H9 (cell line): ENCODE results near the gene STX8. TPM values are rescaled to one million over a fixed set of nuclear protein-coding genes. Genes with fewer than 3 reads are reported as not detected.

Experiments
- DNase-seq: peaks from one replicate; pipeline ENCODE4 v3.0.0-alpha.2; 2017
- H2AFZ ChIP-seq: one replicate; pipeline ENCODE4 v1.6.1; 2013; ENCODE audit warnings: mild to moderate bottlenecking, low read length, control low read depth, moderate library complexity
- H2AK5ac ChIP-seq: 2 replicates; pipeline ENCODE4 v1.6.1; 2013; ENCODE audit warnings: low read length, control low read depth, mixed read lengths; ENCODE audit not compliant: insufficient read length
- H2BK120ac ChIP-seq: one replicate; pipeline ENCODE4 v1.6.1; 2013; ENCODE audit warnings: low read depth, mild to moderate bottlenecking, low read length, control low read depth, inconsistent platforms; ENCODE audit not compliant: poor library complexity, severe bottlenecking
- H2BK12ac ChIP-seq: 2 replicates; pipeline ENCODE4 v1.6.1; 2013; ENCODE audit warnings: low read length, control low read depth, mixed read lengths, low read depth; ENCODE audit not compliant: insufficient read length
- H2BK15ac ChIP-seq: 2 replicates; pipeline ENCODE4 v1.6.1; 2013; ENCODE audit warnings: low read depth, low read length, control low read depth
- H2BK20ac ChIP-seq: one replicate; pipeline ENCODE4 v1.6.1; 2013; ENCODE audit warnings: low read depth, mild to moderate bottlenecking, low read length, control low read depth, inconsistent platforms; ENCODE audit not compliant: poor library complexity, severe bottlenecking
- H2BK5ac ChIP-seq: 2 replicates; pipeline ENCODE4 v1.6.1; 2013; ENCODE audit warnings: low read length, control low read depth, mixed read lengths; ENCODE audit not compliant: insufficient read length
- H3K14ac ChIP-seq: 2 replicates; pipeline ENCODE4 v1.6.1; 2013; ENCODE audit warnings: low read length, control low read depth; ENCODE audit not compliant: insufficient read depth
- H3K18ac ChIP-seq: 2 replicates; pipeline ENCODE4 v1.6.1; 2013; ENCODE audit warnings: low read depth, mild to moderate bottlenecking, mixed read lengths, low read length, control low read depth; ENCODE audit not compliant: insufficient read length
- H3K23ac ChIP-seq: 2 replicates; pipeline ENCODE4 v1.6.1; 2013; ENCODE audit warnings: low read length, control low read depth, mixed read lengths, low read depth; ENCODE audit not compliant: insufficient read length
- H3K23me2 ChIP-seq: 2 replicates; pipeline ENCODE4 v1.6.1; 2013; ENCODE audit warnings: low read depth, mild to moderate bottlenecking, mixed read lengths, low read length, control low read depth; ENCODE audit not compliant: insufficient read length, poor library complexity, severe bottlenecking
- H3K27ac ChIP-seq: 2 replicates; pipeline ENCODE4 v1.5.1; 2013; ENCODE audit warnings: low read length, control low read depth, mixed read lengths, low read depth; ENCODE audit not compliant: insufficient read length
- H3K27me3 ChIP-seq: 2 replicates; pipeline ENCODE4 v1.6.1; 2013; ENCODE audit warnings: low read length, control low read depth, inconsistent platforms; ENCODE audit not compliant: insufficient read depth
- H3K4ac ChIP-seq: 2 replicates; pipeline ENCODE4 v1.6.1; 2013; ENCODE audit warnings: low read depth, mild to moderate bottlenecking, control low read depth, inconsistent platforms, low read length, moderate library complexity
- H3K4me1 ChIP-seq: 2 replicates; pipeline ENCODE4 v1.6.1; 2013; ENCODE audit warnings: low read length, control low read depth, inconsistent platforms; ENCODE audit not compliant: insufficient read depth
- H3K4me2 ChIP-seq: 2 replicates; pipeline ENCODE4 v1.6.1; 2013; ENCODE audit warnings: low read length, control low read depth, mixed read lengths; ENCODE audit not compliant: insufficient read length, insufficient read depth
- H3K56ac ChIP-seq: 2 replicates; pipeline ENCODE4 v1.6.1; 2013; ENCODE audit warnings: low read depth, mild to moderate bottlenecking, mixed read lengths, low read length, control low read depth; ENCODE audit not compliant: insufficient read length
- H3K79me1 ChIP-seq: 2 replicates; pipeline ENCODE4 v1.6.1; 2013; ENCODE audit warnings: low read depth, mild to moderate bottlenecking, moderate library complexity, low read length, control low read depth, inconsistent platforms; ENCODE audit not compliant: insufficient read depth, poor library complexity, severe bottlenecking
- H3K79me2 ChIP-seq: 2 replicates; pipeline ENCODE4 v1.6.1; 2013; ENCODE audit warnings: low read length, control low read depth, inconsistent platforms; ENCODE audit not compliant: insufficient read depth
- H3K9ac ChIP-seq: 2 replicates; pipeline ENCODE4 v1.6.1; 2013; ENCODE audit warnings: low read length, control low read depth, mixed read lengths; ENCODE audit not compliant: insufficient read length; ENCODE audit errors: extremely low read depth
- H3K9me3 ChIP-seq: one replicate; pipeline ENCODE4 v1.6.1; 2013; ENCODE audit warnings: low read depth, low read length, inconsistent platforms; ENCODE audit not compliant: control insufficient read depth
- H3T11ph ChIP-seq: one replicate; pipeline ENCODE4 v1.6.1; 2013; ENCODE audit warnings: mild to moderate bottlenecking, low read length, control low read depth, inconsistent platforms
- H4K20me1 ChIP-seq: one replicate; pipeline ENCODE4 v1.6.1; 2013; ENCODE audit not compliant: control insufficient read depth, insufficient read length, insufficient read depth
- H4K5ac ChIP-seq: 2 replicates; pipeline ENCODE4 v1.6.1; 2013; ENCODE audit warnings: low read depth, mild to moderate bottlenecking, mixed read lengths, low read length, control low read depth; ENCODE audit not compliant: insufficient read length
- H4K8ac ChIP-seq: replicated peaks from 2 replicates; pipeline ENCODE4 v1.6.1; 2013; ENCODE audit warnings: low read length, control low read depth, mixed read lengths, low read depth; ENCODE audit not compliant: insufficient read length
- H4K91ac ChIP-seq: 2 replicates; pipeline ENCODE4 v1.6.1; 2013; ENCODE audit warnings: low read depth, mild to moderate bottlenecking, moderate library complexity, mixed read lengths, low read length, control low read depth; ENCODE audit not compliant: insufficient read length
- H3K27ac Mint-ChIP-seq, 3 experiments: 2 replicates in 2 of 3; 3 replicates in 1 of 3; pipeline ENCODE4 v1.8.0; 2020 to 2021; ENCODE audit warnings: mixed read lengths in 3 of 3, mild to moderate bottlenecking in 1 of 3, moderate library complexity in 1 of 3
- H3K27me3 Mint-ChIP-seq: 2 replicates; pipeline ENCODE4 v1.8.0; 2021; ENCODE audit warnings: low read depth, mild to moderate bottlenecking, moderate library complexity, mixed read lengths
- H3K36me3 Mint-ChIP-seq, 3 experiments: 2 replicates in 2 of 3; 3 replicates in 1 of 3; pipeline ENCODE4 v1.8.0; 2020 to 2021; ENCODE audit warnings: low read depth in 3 of 3, mixed read lengths in 3 of 3; ENCODE audit not compliant: insufficient read depth in 1 of 3
- H3K4me1 Mint-ChIP-seq, 2 experiments: 2 replicates each; pipeline ENCODE4 v1.8.0; 2020; ENCODE audit warnings: mixed read lengths in 2 of 2
- H3K4me3 Mint-ChIP-seq, 2 experiments: 2 replicates in 1 of 2; 3 replicates in 1 of 2; pipeline ENCODE4 v1.8.0; 2020 to 2021; ENCODE audit warnings: mild to moderate bottlenecking in 2 of 2, mixed read lengths in 2 of 2, moderate library complexity in 1 of 2
- H3K9me3 Mint-ChIP-seq, 2 experiments: 2 replicates in 1 of 2; 3 replicates in 1 of 2; pipeline ENCODE4 v1.8.0; 2020; ENCODE audit warnings: mild to moderate bottlenecking in 2 of 2, mixed read lengths in 2 of 2, moderate library complexity in 1 of 2
- WGBS: extraction: QIAGEN DNeasy Blood & Tissue Kit; methylation state at CpG from one replicate; pipeline ENCODE4 v1.1.7; 2013; ENCODE audit warnings: missing lambda C conversion rate, low lambda C conversion rate, mixed read lengths; ENCODE audit not compliant: insufficient read length; ENCODE audit errors: extremely low coverage; 5-methylcytosine and 5-hydroxymethylcytosine counted together
- total RNA-seq: library from RNA; stranded (reverse); gene quantifications from 2 replicates; pipeline ENCODE4 v1.2.1, GENCODE V29; 2021
- TF ChIP-seq, protein P1 (sequence below): fragments of 200-600 bp; sonication (generic); conservative IDR thresholded peaks from 3 replicates; pipeline ENCODE4 v1.8.0; 2021; ENCODE audit warnings: antibody characterized with exemption, mild to moderate bottlenecking

The STX8 gene
- total RNA-seq, 1 experiment from 2014 or later, result 55.1 TPM

DNA sequence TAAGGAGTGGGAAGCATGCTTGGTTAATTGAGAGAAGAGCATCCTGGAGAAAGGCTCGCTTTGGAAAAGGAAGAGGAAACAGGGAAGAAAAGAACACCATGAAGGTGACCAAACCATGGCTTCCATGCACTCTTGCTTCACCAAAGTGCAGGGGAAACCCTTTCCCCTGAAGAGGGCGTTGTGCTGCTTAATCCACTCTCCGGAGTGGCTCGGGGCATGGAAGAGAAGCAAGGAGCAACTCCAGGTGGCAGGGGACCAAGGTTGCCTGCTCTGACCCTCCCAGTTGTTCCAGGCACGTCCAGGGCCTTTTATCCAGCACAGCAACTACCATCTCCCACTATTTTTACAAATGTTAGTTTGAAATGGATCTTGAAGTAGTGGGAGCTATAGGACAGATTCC, 108.1 kb downstream of the STX8 start:
- Histone ChIP-seq H3K9me3 (no peaks in the 10 kb centered on the region), H3K56ac (no peak overlapping the region), H2AK5ac (no peak overlapping the region), H2BK5ac (no peak overlapping the region), H3K23ac (no peak overlapping the region), H3K79me1 (no peaks in the 10 kb centered on the region), H3K23me2 (no peaks in the 10 kb centered on the region), H2BK20ac (no peak overlapping the region), H2BK15ac (no peak overlapping the region), H3K27me3 (no peaks in the 10 kb centered on the region), H4K5ac (no peak overlapping the region), H2BK12ac (no peak overlapping the region), H4K20me1 (no peaks in the 10 kb centered on the region), H2AFZ (no peak overlapping the region), H4K91ac (no peak overlapping the region), H3K4me2 (no peak overlapping the region), H3K27ac (no peak overlapping the region), H3K4me1 (peaks cover 4% of the 10 kb centered on the region; the same call in 1 of the 2 replicates), H3T11ph (no peak overlapping the region), H3K18ac (no peak overlapping the region), H3K79me2 (no peaks in the 10 kb centered on the region), H3K4ac (no peak overlapping the region), H3K14ac (no peak overlapping the region), H4K8ac (no peak overlapping the region), H2BK120ac (no peak overlapping the region), H3K9ac (no peak overlapping the region)
- peaks cover 14 to 19% of the 10 kb centered on the region in 2 experiments for H3K4me1 Mint-ChIP-seq
- H3K9me3 Mint-ChIP-seq, result no peaks in the 10 kb centered on the region
- no CpG with 5 or more reads among the region's 5 CpGs for WGBS
- H3K36me3 Mint-ChIP-seq, result peaks cover 0 to 3% (median 0%) of the 10 kb centered on the region in 3 experiments; a peak in 2 of 7 replicates
- H3K27ac Mint-ChIP-seq, result no peak overlapping the region; a peak in 1 of 7 replicates
- H3K27me3 Mint-ChIP-seq, result no peaks in the 10 kb centered on the region
- H3K4me3 Mint-ChIP-seq, result no peak overlapping the region
- peak; percentile 82 for DNase-seq
- TF ChIP-seq, protein P1, sequence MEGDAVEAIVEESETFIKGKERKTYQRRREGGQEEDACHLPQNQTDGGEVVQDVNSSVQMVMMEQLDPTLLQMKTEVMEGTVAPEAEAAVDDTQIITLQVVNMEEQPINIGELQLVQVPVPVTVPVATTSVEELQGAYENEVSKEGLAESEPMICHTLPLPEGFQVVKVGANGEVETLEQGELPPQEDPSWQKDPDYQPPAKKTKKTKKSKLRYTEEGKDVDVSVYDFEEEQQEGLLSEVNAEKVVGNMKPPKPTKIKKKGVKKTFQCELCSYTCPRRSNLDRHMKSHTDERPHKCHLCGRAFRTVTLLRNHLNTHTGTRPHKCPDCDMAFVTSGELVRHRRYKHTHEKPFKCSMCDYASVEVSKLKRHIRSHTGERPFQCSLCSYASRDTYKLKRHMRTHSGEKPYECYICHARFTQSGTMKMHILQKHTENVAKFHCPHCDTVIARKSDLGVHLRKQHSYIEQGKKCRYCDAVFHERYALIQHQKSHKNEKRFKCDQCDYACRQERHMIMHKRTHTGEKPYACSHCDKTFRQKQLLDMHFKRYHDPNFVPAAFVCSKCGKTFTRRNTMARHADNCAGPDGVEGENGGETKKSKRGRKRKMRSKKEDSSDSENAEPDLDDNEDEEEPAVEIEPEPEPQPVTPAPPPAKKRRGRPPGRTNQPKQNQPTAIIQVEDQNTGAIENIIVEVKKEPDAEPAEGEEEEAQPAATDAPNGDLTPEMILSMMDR, result peak; percentile 72
